GM12891 (cell line): ENCODE results near the gene UQCR10.

Source experiments
- POLR2A ChIP-seq: IDR thresholded peaks from 2 replicates; pipeline ENCODE4 v1.6.1; 2011; ENCODE audit warnings: low read depth, low read length, control low read depth
- SPI1 ChIP-seq: IDR thresholded peaks from 2 replicates; pipeline ENCODE4 v1.6.1; 2011; ENCODE audit warnings: low read depth, low read length, control low read depth

DNA sequence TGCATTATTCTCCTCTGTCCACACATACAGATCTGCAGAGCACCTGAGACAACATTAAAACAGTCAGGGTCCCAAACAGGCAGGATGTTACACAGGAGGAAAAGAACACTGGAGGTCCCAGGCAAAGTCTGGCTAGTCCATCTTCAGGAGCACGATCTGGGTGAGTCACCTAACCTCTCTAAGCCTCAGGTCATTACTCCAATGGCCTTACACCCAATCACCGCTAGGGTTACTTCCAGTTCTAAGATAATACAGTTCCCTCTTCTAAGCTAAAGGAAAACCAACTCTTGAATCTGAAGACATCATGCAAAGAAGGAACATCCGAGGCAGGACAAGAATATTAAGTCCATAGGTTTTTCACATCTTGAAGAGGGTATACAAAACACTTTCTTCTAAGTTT lies 46.4 kb downstream of the UQCR10 start:
- TF ChIP-seq SPI1 (no peak), POLR2A (no peak)
